ENCODE measurements around the gene PAX4. TPM values are rescaled to one million over a fixed set of nuclear protein-coding genes. Genes with fewer than 3 reads are reported as not detected.

Gene PAX4
- total RNA-seq, 6 donors from 2014 or later, result not detected

GRCh38 chr7:127588019-127588696 lies 29.8 kb downstream of the PAX4 start, which contains the start of gene ARF5:
TSS of gene ARF5 (plus strand) at chr7:127588411. CDS start at chr7:127588499, 88 bp downstream.
- TF ChIP-seq EP300 (IDR thresholded peaks at IDR 0.05), result peak in 1 of 4 donors; percentile 18
- TF ChIP-seq POLR2AphosphoS5 (IDR thresholded peaks at IDR 0.05), result peak; percentile 71 to 74
- peak in 1 of 4 donors; percentile 76 for TF ChIP-seq POLR2A (IDR thresholded peaks at IDR 0.05)
- TF ChIP-seq CTCF (IDR thresholded peaks at IDR 0.05), result no peak
- Histone ChIP-seq H3K27ac (peak within 1 kb of the TSS; percentile 87 to 95 (median 92)), H3K27me3 (no peaks in the 10 kb centered on the region), H3K4me1 (peaks cover 33 to 49% (median 35%) of the 10 kb centered on the region in 4 donors), H3K4me3 (peak within 1 kb of the TSS; percentile 90 to 99 (median 95)), H3K9me3 (no peaks in the 10 kb centered on the region), H3K36me3 (peaks cover 9 to 27% (median 19%) of the 10 kb centered on the region in 4 donors)
- peak; percentile 88 to 96 for ATAC-seq (ENCODE audit: low FRiP score in 2 of 2)
- 1% methylated on average over 40 of the region's 77 CpGs; no CpG with 5 or more reads in 1 of the 2 donors for WGBS, 2 donors
- peak; percentile 89 to 99 for DNase-seq

GRCh38 chr7:127587663-127588018 lies 30.3 kb downstream of the PAX4 start:
- peaks cover 9 to 32% (median 23%) of the 10 kb centered on the region in 4 donors for H3K36me3 ChIP-seq
- peaks cover 38 to 54% (median 40%) of the 10 kb centered on the region in 4 donors for H3K4me1 ChIP-seq
- ATAC-seq (ENCODE audit: low FRiP score in 2 of 2) (no peak), DNase-seq (peak in 1 of 2 donors; percentile 82)
- H3K4me3 ChIP-seq, result peak overlapping the region; percentile 41 to 99 (median 92)
- no peaks in the 10 kb centered on the region for H3K27me3 ChIP-seq
- WGBS, 2 donors, result 48 to 65% methylated on average over 18 to 20 of the region's 20 CpGs
- no peaks in the 10 kb centered on the region for H3K9me3 ChIP-seq
- TF ChIP-seq CTCF (IDR thresholded peaks at IDR 0.05), result no peak
- no peak for TF ChIP-seq POLR2AphosphoS5 (IDR thresholded peaks at IDR 0.05)
- TF ChIP-seq EP300 (IDR thresholded peaks at IDR 0.05), result no peak
- no peak for TF ChIP-seq POLR2A (IDR thresholded peaks at IDR 0.05)
- H3K27ac ChIP-seq, result peak overlapping the region; percentile 87 to 95 (median 92)

DNA sequence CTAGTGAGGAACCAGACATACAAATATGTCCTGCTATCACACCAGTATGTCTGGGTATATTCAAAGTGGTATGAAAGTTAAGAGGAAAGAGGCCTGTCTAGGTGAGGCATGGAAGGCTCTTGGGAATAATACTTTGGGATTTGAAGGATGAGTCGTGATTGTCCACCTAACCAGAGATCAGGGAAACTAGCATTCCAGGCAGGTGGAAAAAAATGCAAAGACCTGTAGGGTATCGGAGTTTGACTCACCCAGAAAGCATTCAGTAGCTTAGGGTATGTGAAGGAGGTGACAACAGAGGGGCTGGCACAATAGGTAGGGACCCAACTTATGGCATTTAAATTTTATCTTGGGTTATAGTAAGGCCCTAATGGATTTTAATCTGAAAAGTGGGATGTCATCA lies 31.6 kb downstream of the PAX4 start:
- H3K27ac ChIP-seq, result no peak overlapping the region

DNA sequence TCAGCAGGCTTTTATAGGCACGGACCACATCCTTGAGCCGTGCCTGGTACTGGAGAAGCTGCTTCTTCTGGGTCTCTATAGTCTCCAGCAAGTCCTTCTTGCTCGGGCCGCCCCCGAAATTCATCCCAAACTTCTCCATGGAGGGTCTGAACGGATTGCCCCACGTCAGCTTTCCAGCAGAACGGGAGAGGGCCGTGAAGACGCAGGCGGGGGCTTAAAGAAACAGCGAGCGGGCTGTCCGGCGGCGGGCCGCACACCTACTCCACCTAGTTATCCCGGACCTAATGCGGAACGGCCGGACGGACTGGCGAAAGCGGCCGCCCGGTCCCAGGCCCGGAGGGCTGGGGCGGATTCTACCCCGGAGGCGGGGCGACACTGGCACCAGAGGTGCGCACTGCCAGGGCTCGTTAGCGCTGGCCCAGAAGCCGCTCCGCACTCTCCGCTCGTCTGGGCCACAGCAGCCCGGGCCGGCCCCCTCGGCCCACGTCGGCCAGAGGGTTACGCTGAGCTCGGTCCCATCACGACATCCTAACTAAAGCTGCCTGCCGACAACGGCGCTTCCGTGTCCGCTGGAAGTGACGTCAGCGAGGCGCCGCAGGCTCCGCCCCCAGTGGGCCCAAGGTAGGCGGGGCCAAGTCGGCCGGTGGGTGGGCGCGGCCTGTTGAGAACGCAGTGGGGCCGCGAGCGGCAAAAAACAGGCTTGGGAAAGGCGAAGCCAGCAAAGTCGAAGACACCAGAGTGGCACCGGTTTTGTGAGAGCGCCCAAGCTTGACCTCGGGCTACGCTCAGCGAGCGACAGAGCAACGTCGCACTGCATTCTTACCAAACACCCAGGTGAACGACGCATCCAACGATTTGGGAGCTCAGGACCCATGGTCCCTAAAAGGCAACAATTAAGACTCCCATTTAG lies 32.6 kb downstream of the PAX4 start, which contains the start of gene GCC1:
TSS of gene GCC1 (minus strand) at position 553 of the 910 bp plus-strand sequence. CDS start at position 139, 414 bp downstream.
- H3K4me1 ChIP-seq, result peaks cover 46 to 75% (median 51%) of the 10 kb centered on the region in 4 donors

More for the DNA sequence above, 31.6 kb downstream of the PAX4 start:
- TF ChIP-seq POLR2A (IDR thresholded peaks at IDR 0.05) (no peak), CTCF (IDR thresholded peaks at IDR 0.05) (no peak), EP300 (IDR thresholded peaks at IDR 0.05) (no peak), POLR2AphosphoS5 (IDR thresholded peaks at IDR 0.05) (no peak)
- Histone ChIP-seq H3K27me3 (no peaks in the 10 kb centered on the region), H3K4me3 (no peak overlapping the region), H3K36me3 (peaks cover 9 to 34% (median 28%) of the 10 kb centered on the region in 4 donors), H3K4me1 (peaks cover 41 to 67% (median 51%) of the 10 kb centered on the region in 4 donors), H3K9me3 (no peaks in the 10 kb centered on the region)
- DNase-seq (no peak), ATAC-seq (ENCODE audit: low FRiP score in 2 of 2) (no peak)
- WGBS, 2 donors, result 98% methylated on average over 2 of the region's 2 CpGs

More for the DNA sequence above, 32.6 kb downstream of the PAX4 start, which contains the start of gene GCC1:
- no peaks in the 10 kb centered on the region for H3K9me3 ChIP-seq
- H3K36me3 ChIP-seq, result peaks cover 6 to 30% (median 22%) of the 10 kb centered on the region in 4 donors
- peak within 1 kb of the TSS; percentile 63 to 92 (median 86) for H3K4me3 ChIP-seq
- H3K27me3 ChIP-seq, result no peaks in the 10 kb centered on the region
- peak; percentile 94 to 99 for DNase-seq
- TF ChIP-seq CTCF (IDR thresholded peaks at IDR 0.05) (no peak), POLR2AphosphoS5 (IDR thresholded peaks at IDR 0.05) (peak; percentile 94 to 95), POLR2A (IDR thresholded peaks at IDR 0.05) (peak in 3 of 4 donors; percentile 81 to 94 (median 93)), EP300 (IDR thresholded peaks at IDR 0.05) (no peak)
- peak within 1 kb of the TSS; percentile 85 to 93 (median 92) for H3K27ac ChIP-seq
- WGBS, 2 donors, result 4 to 7% methylated on average over 33 to 66 of the region's 78 CpGs
- peak; percentile 94 to 95 for ATAC-seq (ENCODE audit: low FRiP score in 2 of 2)
